Thyroid gland (tissue), 4 donors: ENCODE results near the gene ZBTB40. TPM values are rescaled to one million over a fixed set of nuclear protein-coding genes. Genes with fewer than 3 reads are reported as not detected.

ENCODE experiments used
- DNase-seq, 2 donors: peaks; one replicate each; pipeline ENCODE4 v3.0.0-alpha.2; 2019
- H3K27ac ChIP-seq, 3 donors: fragments of 200-600 bp; sonication (generic); 1 replicate in 2 of 3; 2 replicates in 1 of 3; pipeline ENCODE4 v1.5.1; 2016 to 2019; ENCODE audit warnings: mild to moderate bottlenecking in 1 of 3, moderate library complexity in 1 of 3
- H3K27me3 ChIP-seq: fragments of 200-600 bp; sonication (generic); one replicate; pipeline ENCODE4 v1.5.1; 2019
- H3K36me3 ChIP-seq, 2 donors: fragments of 200-600 bp; sonication (generic); one replicate each; pipeline ENCODE4 v1.5.1; 2016 to 2019
- H3K4me1 ChIP-seq, 2 donors: fragments of 200-600 bp; sonication (generic); one replicate each; pipeline ENCODE4 v1.5.1; 2017 to 2019
- H3K4me3 ChIP-seq, 3 donors: fragments of 200-600 bp; sonication (generic); replicated peaks in 1 of 3; 1 replicate in 2 of 3; 2 replicates in 1 of 3; pipeline ENCODE4 v1.5.1; 2016; ENCODE audit warnings: mild to moderate bottlenecking in 1 of 3
- H3K9me3 ChIP-seq: fragments of 200-600 bp; sonication (generic); one replicate; pipeline ENCODE4 v1.5.1; 2017
- POLR2A ChIP-seq, 2 donors: fragments of 450-650 bp; IDR thresholded peaks; one replicate each; pipeline ENCODE4 v1.6.1; 2017; ENCODE audit warnings: antibody characterized with exemption in 2 of 2, mild to moderate bottlenecking in 2 of 2, moderate library complexity in 1 of 2
- WGBS, 2 donors: methylation state at CpG; one replicate each; pipeline ENCODE4 v1.1.5; 2017; 5-methylcytosine and 5-hydroxymethylcytosine counted together
- intact Hi-C: fragments of 100-400 bp; cut with DNase I; formaldehyde crosslinking; loops from one replicate; pipeline ENCODE4 v1.15.1; 2023
- total RNA-seq, 4 donors: library from RNA; depleted of rRNA; stranded (reverse); fragments of >200 nt; gene quantifications; one replicate each; pipeline ENCODE4 v1.2.3, GENCODE V29; 2016
- TF ChIP-seq, protein P1 (sequence below), 6 experiments: fragments of 200-600 bp in 3 of 6; fragments of 450-650 bp in 3 of 6; sonication (generic) in 3 of 6; IDR thresholded peaks; one replicate each; pipeline ENCODE4 v1.5.1; 2016 to 2019; ENCODE audit warnings: antibody characterized with exemption in 6 of 6, mild to moderate bottlenecking in 2 of 6, inconsistent platforms in 1 of 6, moderate library complexity in 1 of 6

Gene ZBTB40
- total RNA-seq, 4 donors from 2014 or later, result 18.7 to 30.1 (median 23.8) TPM

DNA sequence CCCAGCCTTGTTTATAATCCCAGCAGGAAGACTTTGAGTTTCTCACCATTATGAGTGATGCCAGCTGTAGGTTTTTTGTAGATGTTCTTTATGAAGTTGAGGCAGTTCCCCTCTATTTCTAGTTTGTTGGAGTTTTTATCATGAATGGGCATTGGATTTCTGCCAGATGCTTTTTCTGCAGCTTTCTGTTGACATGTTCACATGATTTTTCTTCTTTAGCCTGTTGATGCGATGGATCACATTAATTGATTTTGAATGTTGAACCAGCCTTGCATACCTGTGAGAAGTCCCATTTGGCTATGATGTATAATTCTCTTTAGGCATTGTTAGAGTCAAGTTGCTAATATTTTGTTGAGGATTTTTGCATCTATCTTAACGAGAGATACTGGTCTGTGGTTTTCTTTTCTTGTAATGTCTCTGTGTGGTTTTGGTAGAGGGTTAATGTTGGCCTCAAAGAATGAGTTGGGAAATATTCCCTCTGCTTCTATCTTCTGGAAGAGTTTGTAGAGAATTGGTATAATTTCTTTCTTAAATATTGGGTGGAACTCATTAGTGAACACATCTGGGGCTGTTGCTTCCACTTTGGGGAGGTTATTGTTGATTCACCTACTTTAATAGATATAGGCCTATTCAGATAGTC lies 33.2 kb downstream of the ZBTB40 start:
- no peak for DNase-seq
- no peaks in the 10 kb centered on the region for H3K36me3 ChIP-seq
- H3K4me3 ChIP-seq, result no peak overlapping the region
- no peaks in the 10 kb centered on the region for H3K9me3 ChIP-seq
- H3K27ac ChIP-seq, result no peak overlapping the region
- intact Hi-C loops, result no loop called here
- 94 to 97% methylated on average over 2 of the region's 2 CpGs for WGBS, 2 donors
- peaks cover 4 to 6% of the 10 kb centered on the region in 2 donors for H3K4me1 ChIP-seq
- no peaks in the 10 kb centered on the region for H3K27me3 ChIP-seq
- no peak for TF ChIP-seq POLR2A (IDR thresholded peaks at IDR 0.05)
- TF ChIP-seq, protein P1, sequence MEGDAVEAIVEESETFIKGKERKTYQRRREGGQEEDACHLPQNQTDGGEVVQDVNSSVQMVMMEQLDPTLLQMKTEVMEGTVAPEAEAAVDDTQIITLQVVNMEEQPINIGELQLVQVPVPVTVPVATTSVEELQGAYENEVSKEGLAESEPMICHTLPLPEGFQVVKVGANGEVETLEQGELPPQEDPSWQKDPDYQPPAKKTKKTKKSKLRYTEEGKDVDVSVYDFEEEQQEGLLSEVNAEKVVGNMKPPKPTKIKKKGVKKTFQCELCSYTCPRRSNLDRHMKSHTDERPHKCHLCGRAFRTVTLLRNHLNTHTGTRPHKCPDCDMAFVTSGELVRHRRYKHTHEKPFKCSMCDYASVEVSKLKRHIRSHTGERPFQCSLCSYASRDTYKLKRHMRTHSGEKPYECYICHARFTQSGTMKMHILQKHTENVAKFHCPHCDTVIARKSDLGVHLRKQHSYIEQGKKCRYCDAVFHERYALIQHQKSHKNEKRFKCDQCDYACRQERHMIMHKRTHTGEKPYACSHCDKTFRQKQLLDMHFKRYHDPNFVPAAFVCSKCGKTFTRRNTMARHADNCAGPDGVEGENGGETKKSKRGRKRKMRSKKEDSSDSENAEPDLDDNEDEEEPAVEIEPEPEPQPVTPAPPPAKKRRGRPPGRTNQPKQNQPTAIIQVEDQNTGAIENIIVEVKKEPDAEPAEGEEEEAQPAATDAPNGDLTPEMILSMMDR (IDR thresholded peaks at IDR 0.05), result no peak

DNA sequence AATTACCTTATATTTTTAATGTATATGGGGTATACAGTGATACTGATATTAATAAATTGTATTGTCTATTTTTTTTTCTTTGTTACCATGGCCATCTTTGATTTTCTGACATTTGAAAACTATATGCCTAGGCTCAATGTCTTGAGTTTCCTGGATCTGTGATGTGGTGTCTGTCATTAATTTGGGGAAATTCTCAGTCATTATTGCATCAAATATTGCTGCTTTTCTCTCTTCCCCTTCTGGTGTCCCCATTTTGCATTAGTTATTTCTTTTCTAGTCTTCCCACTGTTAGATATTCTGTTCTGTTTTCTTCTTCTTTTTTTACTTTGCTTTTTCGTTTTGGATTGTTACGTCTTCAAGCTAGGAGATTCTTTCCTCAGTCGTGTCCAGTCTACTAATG lies 33.8 kb downstream of the ZBTB40 start:
- no peak overlapping the region for H3K4me3 ChIP-seq
- no peak overlapping the region for H3K27ac ChIP-seq
- TF ChIP-seq, protein P1 (IDR thresholded peaks at IDR 0.05), result no peak
- no peak for DNase-seq
- H3K4me1 ChIP-seq, result peaks cover 4 to 6% of the 10 kb centered on the region in 2 donors
- intact Hi-C loops, result no loop called here
- no peaks in the 10 kb centered on the region for H3K36me3 ChIP-seq
- WGBS, 2 donors, result 95 to 96% methylated on average over 3 of the region's 3 CpGs
- no peaks in the 10 kb centered on the region for H3K27me3 ChIP-seq
- no peaks in the 10 kb centered on the region for H3K9me3 ChIP-seq

- Histone ChIP-seq H3K9me3 (no peaks in the 10 kb centered on the region), H3K4me1 (peaks cover 4 to 6% of the 10 kb centered on the region in 2 donors), H3K27ac (no peak overlapping the region), H3K27me3 (no peaks in the 10 kb centered on the region), H3K4me3 (no peak overlapping the region), H3K36me3 (no peaks in the 10 kb centered on the region)
- intact Hi-C loops, result no loop called here
- no peak for DNase-seq
- WGBS, 2 donors, result 77 to 79% methylated on average over 5 of the region's 5 CpGs
- no peak for TF ChIP-seq POLR2A (IDR thresholded peaks at IDR 0.05)
- TF ChIP-seq, protein P1 (IDR thresholded peaks at IDR 0.05), result no peak
Observed at GRCh38 chr1:22487781-22488180, 36.1 kb downstream of the ZBTB40 start.

DNA sequence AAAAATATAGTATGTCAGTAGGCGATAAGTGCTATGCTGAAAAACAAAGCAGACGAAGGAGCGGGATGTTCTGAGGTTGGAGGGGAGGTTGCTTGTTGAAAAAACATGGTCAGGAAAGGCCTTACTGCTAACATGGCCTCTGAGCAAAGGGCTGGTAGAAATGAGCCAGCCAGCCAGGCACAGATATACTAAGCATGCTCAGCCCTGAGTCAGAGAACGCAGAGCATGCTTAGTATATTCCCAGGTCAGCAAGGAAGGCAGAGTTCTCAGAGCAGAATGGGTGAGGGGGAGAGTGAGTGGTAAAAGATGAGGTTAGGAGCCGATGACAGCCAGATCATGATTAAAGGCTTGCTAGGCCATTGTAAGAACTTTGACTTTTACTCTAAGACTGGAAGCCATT lies 36.7 kb downstream of the ZBTB40 start:
- H3K36me3 ChIP-seq, result no peaks in the 10 kb centered on the region
- H3K27ac ChIP-seq, result no peak overlapping the region
- DNase-seq, result no peak
- 92 to 96% methylated on average over 5 of the region's 5 CpGs for WGBS, 2 donors
- TF ChIP-seq, protein P1 (IDR thresholded peaks at IDR 0.05), result no peak
- no peak for TF ChIP-seq POLR2A (IDR thresholded peaks at IDR 0.05)
- no peaks in the 10 kb centered on the region for H3K9me3 ChIP-seq
- no peaks in the 10 kb centered on the region for H3K27me3 ChIP-seq
- intact Hi-C loops, result no loop called here
- H3K4me3 ChIP-seq, result no peak overlapping the region
- peaks cover 4 to 6% of the 10 kb centered on the region in 2 donors for H3K4me1 ChIP-seq

- no peaks in the 10 kb centered on the region for H3K9me3 ChIP-seq
- intact Hi-C loops, result no loop called here
- H3K4me3 ChIP-seq, result no peak overlapping the region
- no peak overlapping the region for H3K27ac ChIP-seq
- DNase-seq, result no peak
- no peak for TF ChIP-seq POLR2A (IDR thresholded peaks at IDR 0.05)
- TF ChIP-seq, protein P1 (IDR thresholded peaks at IDR 0.05), result no peak
- H3K36me3 ChIP-seq, result no peaks in the 10 kb centered on the region
- 95 to 96% methylated on average over 6 of the region's 6 CpGs for WGBS, 2 donors
- peaks cover 4 to 6% of the 10 kb centered on the region in 2 donors for H3K4me1 ChIP-seq
- no peaks in the 10 kb centered on the region for H3K27me3 ChIP-seq
Observed at GRCh38 chr1:22489278-22489677, 37.6 kb downstream of the ZBTB40 start.
